NCI-H526 treated with DMSO at 0.1 percent for 48 hours (cell line): ENCODE measurements around the gene GNGT2.
A peak's percentile ranks its signal among the peaks of the same experiment; 100 is the strongest.

ENCODE experiments used
- DNase-seq: peaks from one replicate; lab custom pipeline; 2025; lab: John Stamatoyannopoulos, UW

Gene GNGT2

GRCh38 chr17:49210158-49211029, at the start of gene GNGT2, which contains the start of gene ABI3:
TSS of gene GNGT2 (minus strand) at chr17:49210574. CDS start at chr17:49207422, 3,152 bp downstream.
TSS of gene ABI3 (plus strand) at chr17:49210707. CDS start at chr17:49210725, 18 bp downstream.
- no peak for DNase-seq

DNA sequence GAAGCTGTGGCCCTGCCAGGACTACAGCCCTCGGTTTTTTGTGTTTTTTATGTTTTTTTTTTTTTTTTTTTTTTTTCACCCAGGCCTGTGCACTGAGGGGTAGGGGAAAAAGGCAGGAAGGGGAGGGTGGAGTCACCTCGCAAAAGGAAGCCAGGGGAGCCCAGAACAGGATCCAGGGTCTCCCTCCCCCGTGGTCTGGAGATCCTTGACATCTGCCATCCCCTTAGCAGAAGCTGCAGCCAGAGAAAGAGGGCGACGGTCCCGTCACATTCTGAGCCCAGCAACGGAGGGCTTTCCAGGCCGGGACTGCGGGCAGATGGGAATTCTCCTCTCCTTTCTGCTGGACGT, 49.3 kb upstream of the GNGT2 start:
- DNase-seq = no peak

DNA sequence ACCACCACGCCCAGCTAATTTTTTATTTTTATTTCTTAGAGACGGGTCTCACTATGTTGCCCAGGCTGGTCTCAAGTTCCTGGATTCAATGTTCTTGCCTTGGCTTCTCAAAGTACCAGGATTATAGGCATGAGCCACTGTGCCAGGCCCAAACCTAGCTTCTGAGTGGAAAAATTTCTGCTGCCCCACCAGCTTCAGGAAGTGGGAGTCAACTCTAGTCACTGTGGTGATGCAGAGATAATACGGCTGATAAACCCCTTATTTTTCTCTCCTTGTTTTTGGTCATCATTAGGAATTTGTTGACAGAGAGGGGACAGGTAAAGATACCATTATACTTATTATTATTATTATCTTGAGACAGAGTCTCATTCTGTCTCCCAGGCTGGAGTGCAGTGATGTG, 48.0 kb upstream of the GNGT2 start:
- no peak for DNase-seq

DNA sequence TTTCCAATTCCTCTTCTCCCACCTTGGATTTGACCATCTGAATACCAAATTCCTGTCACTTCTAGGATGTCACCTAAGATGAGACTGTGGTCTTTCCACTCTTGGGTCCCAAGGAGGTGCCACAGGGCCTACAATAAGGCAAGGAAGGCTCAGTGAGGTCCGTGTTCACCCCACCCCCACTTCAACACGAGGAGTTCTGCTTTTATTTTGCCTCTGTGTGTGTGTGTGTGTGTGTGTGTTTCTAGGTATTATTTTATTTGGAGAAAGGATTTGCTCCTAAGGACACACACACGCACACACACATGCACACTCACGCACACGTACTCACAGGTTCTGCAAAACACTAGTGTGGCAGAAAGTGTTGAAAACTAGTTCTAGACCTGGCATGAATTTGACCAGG, 44.8 kb upstream of the GNGT2 start:
- no peak for DNase-seq

DNA sequence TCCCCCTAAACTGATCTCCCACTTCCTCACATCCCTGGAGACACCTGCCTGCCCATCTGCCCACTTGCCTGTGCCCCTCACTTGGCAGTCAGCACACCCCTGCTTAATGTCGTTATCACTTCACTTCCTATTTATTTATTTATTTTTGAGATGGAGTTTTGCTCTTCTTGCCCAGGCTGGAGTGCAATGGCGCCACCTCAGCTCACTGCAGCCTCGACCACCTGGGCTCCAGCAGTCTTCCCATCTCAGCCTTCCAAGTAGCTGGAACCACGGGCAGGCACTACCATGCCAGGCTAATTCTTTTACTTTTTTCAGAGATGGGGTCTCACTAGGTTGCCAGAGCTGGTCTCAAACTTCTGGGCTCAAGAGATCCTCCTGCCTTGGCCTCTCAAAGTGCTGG, 43.7 kb upstream of the GNGT2 start:
- no peak for DNase-seq

- DNase-seq = no peak
These were observed 41.8 kb upstream of the GNGT2 start for GRCh38 chr17:49252148-49252695.

GRCh38 chr17:49249890-49250522, 39.6 kb upstream of the GNGT2 start:
- DNase-seq = no peak

GRCh38 chr17:49249292-49249794, 39.0 kb upstream of the GNGT2 start:
- DNase-seq = no peak

- DNase-seq = no peak
These were observed 37.6 kb upstream of the GNGT2 start for GRCh38 chr17:49247944-49248343.

GRCh38 chr17:49244839-49245238, 34.5 kb upstream of the GNGT2 start:
- no peak for DNase-seq

DNA sequence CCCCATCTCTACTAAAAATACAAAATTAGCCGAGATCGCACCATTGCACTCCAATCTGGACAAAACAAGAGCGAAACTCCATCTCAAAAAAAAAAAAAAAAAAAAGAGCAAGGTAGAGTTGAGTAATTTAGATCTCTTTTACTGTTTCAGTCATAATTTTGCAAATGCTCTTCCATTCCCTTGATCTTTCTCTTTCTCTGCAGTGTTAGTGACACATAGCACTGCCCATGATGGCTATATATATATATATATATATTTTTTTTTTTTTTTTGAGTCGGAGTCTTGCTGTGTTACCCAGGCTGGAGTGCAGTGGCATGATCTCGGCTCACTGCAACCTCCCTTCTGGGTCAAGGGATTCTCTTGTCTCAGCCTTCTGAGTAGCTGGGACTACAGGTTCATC, 32.4 kb upstream of the GNGT2 start:
- DNase-seq = no peak

GRCh38 chr17:49241692-49242397, 31.5 kb upstream of the GNGT2 start:
- DNase-seq = no peak

GRCh38 chr17:49241040-49241439, 30.7 kb upstream of the GNGT2 start:
- DNase-seq = no peak

DNA sequence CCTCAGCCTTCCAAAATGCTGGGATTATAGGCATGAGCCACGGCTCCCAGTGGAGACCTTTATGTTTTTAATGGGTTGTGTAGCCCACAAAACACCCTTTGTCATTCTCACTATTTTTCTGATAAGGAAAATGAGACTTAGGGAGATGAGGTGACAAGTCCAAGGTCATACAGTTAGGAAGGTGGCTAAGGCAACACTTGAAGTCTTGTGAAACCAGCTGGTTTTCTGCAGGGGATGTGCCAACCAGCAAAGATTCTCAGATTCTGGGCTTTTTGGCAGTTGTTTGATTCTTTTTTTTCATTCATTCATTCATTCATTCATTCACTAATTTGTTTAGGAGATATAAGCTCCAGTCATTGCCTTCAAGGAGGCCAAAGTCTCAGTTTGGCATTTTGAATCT, 30.2 kb upstream of the GNGT2 start:
- DNase-seq = no peak

DNA sequence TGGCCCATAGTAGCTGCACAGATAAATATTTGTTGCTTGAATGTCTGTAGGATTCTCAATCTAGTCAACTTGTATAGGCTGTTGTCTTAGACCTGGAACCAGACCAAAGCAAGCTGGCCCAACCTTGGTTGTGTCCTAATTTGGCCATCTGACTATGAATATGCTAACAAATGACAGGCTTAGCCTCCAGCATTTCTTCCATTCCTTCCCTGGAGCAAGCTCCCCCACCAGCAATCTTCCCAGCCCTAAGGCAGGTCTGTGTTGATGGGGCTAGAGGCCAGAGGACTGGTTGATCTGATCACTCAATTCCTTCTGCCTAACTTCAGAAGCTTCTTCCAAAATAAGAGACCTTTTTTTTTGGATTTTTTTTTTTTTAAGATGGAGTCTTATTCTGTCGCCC, 29.6 kb upstream of the GNGT2 start:
- DNase-seq = no peak

- DNase-seq = no peak
These were observed 25.5 kb upstream of the GNGT2 start for GRCh38 chr17:49235896-49236295.

DNA sequence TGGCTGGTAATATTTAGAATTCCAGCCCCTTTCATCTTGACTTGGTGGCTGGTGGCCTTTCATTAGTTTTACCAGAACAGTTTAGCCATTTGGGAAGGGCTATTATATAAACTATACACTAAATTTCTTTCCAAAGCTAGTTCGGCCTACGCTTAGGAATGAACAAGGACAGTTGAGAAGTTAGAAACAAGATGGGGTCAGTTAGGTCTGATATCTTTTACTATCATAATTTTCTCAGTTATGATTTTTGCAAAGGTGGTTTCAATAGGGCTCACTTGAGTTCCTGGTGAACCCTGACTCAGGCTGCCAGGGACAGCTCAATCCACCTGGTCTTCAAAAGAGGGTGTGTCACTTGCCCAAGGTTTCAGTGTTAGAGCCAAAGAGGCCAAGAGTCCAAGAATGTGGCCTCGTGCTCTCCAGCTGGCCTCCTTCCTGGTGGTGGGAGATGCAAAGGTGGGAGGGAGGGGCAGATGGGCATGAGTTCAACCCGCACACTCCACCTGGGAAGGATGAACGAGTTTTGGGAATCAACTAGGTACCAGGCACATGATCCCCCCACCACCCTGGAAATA, 24.2 kb upstream of the GNGT2 start:
- DNase-seq = no peak

DNA sequence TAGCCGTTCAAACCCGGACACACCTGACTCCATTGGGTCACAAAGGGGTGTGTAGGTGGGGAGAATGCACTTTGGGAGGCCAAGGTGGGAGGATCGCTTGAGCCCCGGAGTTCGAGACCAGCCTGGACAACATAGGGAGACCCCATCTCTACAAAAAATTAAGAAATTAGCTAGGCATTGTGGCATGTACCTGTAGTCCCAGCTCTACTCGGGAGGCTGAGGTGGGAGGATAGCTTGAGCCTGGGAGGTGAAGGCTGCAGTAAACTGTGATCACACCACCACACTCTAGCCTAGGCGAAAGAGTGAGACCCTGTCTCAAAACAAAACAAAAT, 21.2 kb upstream of the GNGT2 start:
- no peak for DNase-seq

DNA sequence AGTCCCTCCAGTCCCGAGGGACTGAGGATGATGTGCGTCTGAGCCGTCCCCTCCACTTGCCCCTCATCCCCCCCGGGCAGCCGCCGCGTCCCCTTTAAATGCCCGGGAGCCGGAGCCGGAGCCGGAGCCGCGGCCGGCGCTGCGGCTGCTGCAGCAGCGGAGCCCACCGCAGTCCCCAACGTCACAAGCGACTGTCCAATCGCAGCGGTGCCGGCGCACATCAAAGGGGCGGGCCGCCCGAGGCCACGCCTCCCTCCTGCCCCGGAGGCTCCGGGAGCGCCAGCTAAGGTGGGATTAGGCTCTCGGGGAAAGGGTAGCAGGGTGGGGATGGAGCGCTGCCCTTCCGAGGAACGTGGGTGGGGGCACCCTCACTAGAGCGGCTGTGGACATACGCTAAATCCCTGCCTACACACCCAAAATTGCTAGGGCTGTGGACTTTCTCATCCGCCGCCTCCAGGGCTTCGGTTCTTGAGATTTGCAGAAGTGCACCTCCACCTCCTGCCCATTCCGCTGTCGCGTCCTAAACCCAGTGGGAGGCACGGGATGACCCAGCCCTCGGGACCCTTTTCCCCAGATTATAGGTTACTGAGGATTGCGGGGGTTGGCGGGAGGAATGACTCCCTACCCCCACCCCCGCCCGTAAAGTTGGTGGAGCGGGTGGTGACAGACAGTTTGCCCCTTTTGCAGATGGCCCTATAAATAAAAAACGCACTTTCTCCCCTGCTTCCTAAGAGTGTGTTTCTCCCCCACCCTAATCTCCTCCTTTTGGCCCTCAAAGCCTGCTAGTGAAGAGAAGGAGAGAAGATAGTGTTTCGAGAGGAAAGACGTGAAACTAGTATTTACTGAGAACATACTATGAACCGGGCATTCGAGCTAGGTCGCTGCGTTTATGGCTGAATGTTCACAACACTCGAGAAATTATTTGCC, 20.5 kb upstream of the GNGT2 start, which contains the start of gene PHOSPHO1:
TSS of gene PHOSPHO1 (minus strand) at position 152 of the 927 bp plus-strand sequence. CDS start 4,096 bp downstream, outside the sequence.
- DNase-seq = peak; percentile 82

DNA sequence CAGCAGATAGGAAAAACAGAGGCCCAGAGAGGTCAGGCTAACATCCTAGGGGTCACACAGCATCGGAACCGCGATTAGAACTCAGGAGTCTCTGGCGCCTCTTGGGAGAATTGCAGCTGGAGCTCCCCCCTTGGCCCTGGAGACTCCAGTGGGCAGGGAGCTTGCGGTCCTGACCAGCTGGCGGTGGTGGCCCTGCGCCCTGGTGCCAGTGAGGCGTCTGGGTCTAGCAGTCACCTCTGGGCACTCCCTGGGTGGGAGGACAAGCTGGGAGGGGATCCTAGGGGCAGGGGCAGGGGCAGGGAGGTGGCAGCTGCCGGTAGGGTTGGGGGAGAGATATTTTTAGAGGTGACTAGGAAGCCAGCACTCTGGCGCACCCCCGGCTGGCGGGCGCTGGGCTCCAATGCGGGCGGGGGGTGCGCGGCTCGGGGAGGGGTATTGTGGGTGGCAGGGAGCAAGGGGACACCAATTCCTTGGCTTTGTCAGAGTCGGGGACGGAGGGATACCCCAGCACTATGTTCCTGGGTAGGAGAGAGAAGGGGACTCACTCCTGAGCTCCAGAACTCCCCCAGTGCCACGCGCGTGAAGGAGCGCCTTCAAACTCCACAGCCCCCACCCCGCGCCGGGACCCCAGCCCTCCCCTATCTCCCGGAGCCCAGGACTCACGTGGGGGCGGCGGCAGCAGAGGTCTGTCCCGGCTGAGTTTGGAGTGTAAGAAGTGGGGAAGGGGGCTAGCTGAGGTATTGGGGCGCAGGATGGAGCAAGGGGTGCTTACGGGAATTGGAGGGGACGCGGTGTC, 19.6 kb upstream of the GNGT2 start:
- no peak for DNase-seq
